Effector CD8-positive, alpha-beta T cell (primary cell): ENCODE data around the gene HOXC4.

ENCODE experiments used
- DNase-seq: peaks from one replicate; lab custom pipeline; 2025; lab: John Stamatoyannopoulos, UW

The HOXC4 gene

GRCh38 chr12:54028314-54029201 is 25.1 kb upstream of the HOXC4 start, which contains the start of gene HOXC6:
TSS of gene HOXC6 (plus strand) at chr12:54028440. CDS start at chr12:54028522, 82 bp downstream.
- no peak for DNase-seq

- DNase-seq = no peak
Observed at GRCh38 chr12:54029529-54030441, 23.9 kb upstream of the HOXC4 start.

- no peak for DNase-seq
Observed at GRCh38 chr12:54030442-54030801, 23.2 kb upstream of the HOXC4 start.

- no peak for DNase-seq
Observed at GRCh38 chr12:54030889-54031471, 22.7 kb upstream of the HOXC4 start.

GRCh38 chr12:54031480-54031879 is 22.2 kb upstream of the HOXC4 start:
- DNase-seq = no peak

- DNase-seq = no peak
Observed at GRCh38 chr12:54032086-54032619, 21.5 kb upstream of the HOXC4 start.

GRCh38 chr12:54032627-54033100 is 21.0 kb upstream of the HOXC4 start, which contains the start of gene HOXC5:
TSS of gene HOXC5 (plus strand) at chr12:54033050. CDS start at chr12:54033123, 73 bp downstream.
- peak; percentile 46 for DNase-seq

- DNase-seq = no peak
Observed at GRCh38 chr12:54033106-54033979, 20.3 kb upstream of the HOXC4 start.

GRCh38 chr12:54033980-54034784 is 19.5 kb upstream of the HOXC4 start:
- DNase-seq = no peak

- DNase-seq = no peak
Observed at GRCh38 chr12:54034785-54035310, 18.8 kb upstream of the HOXC4 start.

GRCh38 chr12:54035568-54036264 is 17.9 kb upstream of the HOXC4 start:
- DNase-seq = no peak

GRCh38 chr12:54036620-54037359 is 16.8 kb upstream of the HOXC4 start:
- no peak for DNase-seq

- DNase-seq = no peak
Observed at GRCh38 chr12:54037360-54038283, 16.0 kb upstream of the HOXC4 start.

- DNase-seq = no peak
Observed at GRCh38 chr12:54038284-54038870, 15.3 kb upstream of the HOXC4 start.

GRCh38 chr12:54038871-54039414 is 14.7 kb upstream of the HOXC4 start:
- DNase-seq = no peak

GRCh38 chr12:54039417-54040147 is 14.1 kb upstream of the HOXC4 start:
- DNase-seq = no peak
